Endodermal cell (in vitro differentiated cells): Measurements from ENCODE around the gene BTBD2. TPM values are rescaled to one million over a fixed set of nuclear protein-coding genes. Genes with fewer than 3 reads are reported as not detected.
A peak's percentile ranks its signal among the peaks of the same experiment; 100 is the strongest.
"Not testable (repeated sequence)": the region's sequence is repeated elsewhere in the genome, so short reads cannot be mapped to it uniquely, and the experiment has no call there.

ENCODE experiments used
- DNase-seq: peaks from one replicate; pipeline ENCODE4 v3.0.0-alpha.2; 2017
- H3K27ac ChIP-seq: 2 replicates; pipeline ENCODE4 v1.5.1; 2013; ENCODE audit warnings: mild to moderate bottlenecking, low read depth, low read length, moderate library complexity
- H3K27me3 ChIP-seq: 2 replicates; pipeline ENCODE4 v1.6.1; 2013; ENCODE audit warnings: mild to moderate bottlenecking, low read length, moderate library complexity; ENCODE audit not compliant: insufficient read depth, control insufficient read depth, poor library complexity, severe bottlenecking
- H3K36me3 ChIP-seq: 2 replicates; pipeline ENCODE4 v1.7.0; 2013; ENCODE audit warnings: mild to moderate bottlenecking, low read length, moderate library complexity; ENCODE audit not compliant: control insufficient read depth, insufficient read depth
- H3K4me1 ChIP-seq: one replicate; pipeline ENCODE4 v1.7.0; 2013; ENCODE audit warnings: low read length; ENCODE audit not compliant: control insufficient read depth, insufficient read depth
- H3K4me3 ChIP-seq: 2 replicates; pipeline ENCODE4 v1.5.1; 2013; ENCODE audit warnings: mild to moderate bottlenecking, low read length, moderate library complexity
- H3K9ac ChIP-seq: 2 replicates; pipeline ENCODE4 v1.6.1; 2013; ENCODE audit warnings: mild to moderate bottlenecking, low read length, moderate library complexity; ENCODE audit not compliant: poor library complexity, severe bottlenecking; ENCODE audit errors: extremely low read depth
- H3K9me3 ChIP-seq: 2 replicates; pipeline ENCODE4 v1.6.1; 2013; ENCODE audit warnings: mild to moderate bottlenecking, low read length, moderate library complexity; ENCODE audit not compliant: control insufficient read depth
- H3K27ac Mint-ChIP-seq: 2 replicates; pipeline ENCODE4 v1.8.0; 2020; ENCODE audit warnings: mixed read lengths
- H3K27me3 Mint-ChIP-seq: 2 replicates; pipeline ENCODE4 v1.8.0; 2021; ENCODE audit warnings: mild to moderate bottlenecking, mixed read lengths; ENCODE audit not compliant: insufficient read depth
- H3K36me3 Mint-ChIP-seq: 2 replicates; pipeline ENCODE4 v1.8.0; 2020; ENCODE audit warnings: low read depth, mixed read lengths
- H3K4me1 Mint-ChIP-seq: 2 replicates; pipeline ENCODE4 v1.8.0; 2020; ENCODE audit warnings: mixed read lengths
- H3K4me3 Mint-ChIP-seq: 2 replicates; pipeline ENCODE4 v1.8.0; 2020; ENCODE audit warnings: mild to moderate bottlenecking, moderate library complexity, mixed read lengths
- H3K9me3 Mint-ChIP-seq: 2 replicates; pipeline ENCODE4 v1.8.0; 2020; ENCODE audit warnings: mild to moderate bottlenecking, mixed read lengths
- CTCF ChIP-seq: fragments of 200-600 bp; sonication (generic); conservative IDR thresholded peaks from 2 replicates; pipeline ENCODE4 v1.5.0; 2021; ENCODE audit warnings: antibody characterized with exemption, mild to moderate bottlenecking
- WGBS, 2 experiments: methylation state at CpG; one replicate each; pipeline versions ENCODE4 v1.1.5 to v1.1.7; 2013; ENCODE audit warnings: missing lambda C conversion rate in 2 of 2, mixed read lengths in 1 of 2; ENCODE audit not compliant: insufficient coverage in 1 of 2, insufficient read length in 1 of 2; 5-methylcytosine and 5-hydroxymethylcytosine counted together
- total RNA-seq, 2 donors: library from RNA; stranded (reverse); fragmentation: NEBNext Ultra II Directional in 1 of 2; extraction: Animal tissue kit (Norgen Biotek cat#: 25700) in 1 of 2; gene quantifications; 2 replicates in 1 of 2; 3 replicates in 1 of 2; pipeline ENCODE4 v1.2.1, GENCODE V29; 2021

The BTBD2 gene
- total RNA-seq, 2 donors from 2014 or later, result 107 to 112 TPM

GRCh38 chr19:1990230-1991017 lies 25.1 kb downstream of the BTBD2 start:
- Histone ChIP-seq H3K9ac (no peak overlapping the region), H3K9me3 (no peaks in the 10 kb centered on the region), H3K27me3 (no peaks in the 10 kb centered on the region), H3K27ac (no peak overlapping the region), H3K4me1 (no peaks in the 10 kb centered on the region), H3K36me3 (peaks cover 48% of the 10 kb centered on the region), H3K4me3 (no peak overlapping the region)
- H3K4me3 Mint-ChIP-seq, result no peak overlapping the region
- DNase-seq, result no peak
- H3K27me3 Mint-ChIP-seq, result no peaks in the 10 kb centered on the region
- no peak for TF ChIP-seq CTCF
- no peaks in the 10 kb centered on the region for H3K4me1 Mint-ChIP-seq
- no peak overlapping the region for H3K27ac Mint-ChIP-seq
- H3K36me3 Mint-ChIP-seq, result peaks cover 53% of the 10 kb centered on the region
- 95 to 96% methylated on average over 22 to 34 of the region's 34 CpGs for WGBS, 2 experiments
- no peaks in the 10 kb centered on the region for H3K9me3 Mint-ChIP-seq

- peaks cover 45% of the 10 kb centered on the region for H3K36me3 ChIP-seq
- Mint-ChIP-seq H3K27me3 (no peaks in the 10 kb centered on the region), H3K9me3 (no peaks in the 10 kb centered on the region), H3K4me3 (no peak overlapping the region), H3K36me3 (peaks cover 51% of the 10 kb centered on the region), H3K27ac (no peak overlapping the region), H3K4me1 (no peaks in the 10 kb centered on the region)
- no peak for TF ChIP-seq CTCF
- WGBS, 2 experiments, result 94 to 96% methylated on average over 34 to 40 of the region's 40 CpGs
- no peaks in the 10 kb centered on the region for H3K27me3 ChIP-seq
- H3K4me1 ChIP-seq, result no peaks in the 10 kb centered on the region
- H3K9me3 ChIP-seq, result no peaks in the 10 kb centered on the region
- no peak overlapping the region for H3K4me3 ChIP-seq
- DNase-seq, result no peak
- no peak overlapping the region for H3K9ac ChIP-seq
- H3K27ac ChIP-seq, result no peak overlapping the region
Measured at GRCh38 chr19:1989513-1990229, 25.8 kb downstream of the BTBD2 start.

- not testable (repeated sequence) for H3K27me3 Mint-ChIP-seq, H3K9me3 ChIP-seq, H3K27me3 ChIP-seq, H3K4me3 Mint-ChIP-seq, DNase-seq, H3K9me3 Mint-ChIP-seq, H3K4me1 Mint-ChIP-seq, H3K27ac Mint-ChIP-seq, H3K9ac ChIP-seq, H3K4me1 ChIP-seq, H3K4me3 ChIP-seq
- Histone ChIP-seq H3K36me3 (peaks cover 43% of the 10 kb centered on the region), H3K27ac (peak overlapping the region; percentile 58)
- WGBS, 2 experiments, result 97 to 98% methylated on average over 10 of the region's 10 CpGs
- peaks cover 53% of the 10 kb centered on the region for H3K36me3 Mint-ChIP-seq
Measured at GRCh38 chr19:1988464-1988863, 27.1 kb downstream of the BTBD2 start.
